K562 (cell line): Measurements from ENCODE around the gene ATP5F1A. TPM values are rescaled to one million over a fixed set of nuclear protein-coding genes. Genes with fewer than 3 reads are reported as not detected.

Experiments
- CXXC5 ChIP-seq: fragments of 250-450 bp; sonication (Bioruptor Pico); IDR thresholded peaks from 2 replicates; pipeline ENCODE4 v1.8.0; 2022; ENCODE audit warnings: inconsistent platforms, mild to moderate bottlenecking, moderate library complexity
- E4F1 ChIP-seq: fragments of 250-450 bp; sonication (Bioruptor Pico); IDR thresholded peaks from 2 replicates; pipeline ENCODE4 v1.5.0; 2021; ENCODE audit warnings: mild to moderate bottlenecking, borderline replicate concordance
- HDAC1 ChIP-seq, 2 experiments: fragments of 450-650 bp; IDR thresholded peaks; 2 replicates each; pipeline ENCODE4 v1.6.1; 2016 to 2017; ENCODE audit warnings: inconsistent platforms in 1 of 2, mild to moderate bottlenecking in 1 of 2, moderate library complexity in 1 of 2
- HNRNPUL1 ChIP-seq: fragments of 200-400 bp; formaldehyde crosslinking; IDR thresholded peaks from 2 replicates; pipeline ENCODE4 v1.6.1; 2017; ENCODE audit warnings: low read length
- JUN ChIP-seq, 2 experiments: sonication (generic) in 1 of 2; formaldehyde crosslinking in 1 of 2; IDR thresholded peaks; 2 replicates each; pipeline versions ENCODE4 v1.6.1 to v1.8.0; 2012 to 2022; ENCODE audit warnings: borderline replicate concordance in 2 of 2, mild to moderate bottlenecking in 2 of 2, improper control_type of control experiment in 1 of 2, low read depth in 1 of 2, low read length in 1 of 2, missing genetic modification reagents in 1 of 2
- MTA2 ChIP-seq: fragments of 450-650 bp; IDR thresholded peaks from 2 replicates; pipeline ENCODE4 v1.6.1; 2016; ENCODE audit warnings: low read depth
- MXI1 ChIP-seq: IDR thresholded peaks from 2 replicates; pipeline ENCODE4 v1.6.1; 2011; ENCODE audit warnings: low read depth, mild to moderate bottlenecking, improper control_type of control experiment, low read length
- NFATC3 ChIP-seq: fragments of 450-650 bp; IDR thresholded peaks from 2 replicates; pipeline ENCODE4 v1.6.1; 2017; ENCODE audit warnings: mild to moderate bottlenecking
- PRDM10 ChIP-seq: fragments of 450-650 bp; IDR thresholded peaks from 2 replicates; pipeline ENCODE4 v1.6.1; 2018; ENCODE audit not compliant: partially characterized antibody
- SLC30A9 ChIP-seq: fragments of 250-450 bp; sonication (Bioruptor Pico); IDR thresholded peaks from 2 replicates; pipeline ENCODE4 v1.8.0; 2022; ENCODE audit warnings: mild to moderate bottlenecking, moderate library complexity
- SP1 ChIP-seq: sonication (generic); formaldehyde crosslinking; IDR thresholded peaks from 2 replicates; pipeline ENCODE4 v1.8.1; 2022; ENCODE audit warnings: mild to moderate bottlenecking, missing genetic modification reagents
- TBL1XR1 ChIP-seq, 2 experiments: IDR thresholded peaks; 2 replicates each; pipeline ENCODE4 v1.6.1; 2012; ENCODE audit warnings: improper control_type of control experiment in 2 of 2, low read length in 2 of 2, mild to moderate bottlenecking in 1 of 2
- TBP ChIP-seq: optimal IDR thresholded peaks from 2 replicates; pipeline ENCODE3; 2011; ENCODE audit warnings: low read depth, low read length, improper control_type of control experiment
- U2AF2 ChIP-seq: fragments of 200-400 bp; formaldehyde crosslinking; optimal IDR thresholded peaks from 2 replicates; pipeline ENCODE3; 2017; ENCODE audit warnings: low read depth, mild to moderate bottlenecking, low read length
- ZNF347 ChIP-seq: fragments of 450-650 bp; formaldehyde crosslinking; IDR thresholded peaks from 2 replicates; pipeline ENCODE4 v1.4.0; 2020; ENCODE audit warnings: low read depth, mild to moderate bottlenecking, moderate library complexity
- ZNF696 ChIP-seq: fragments of 250-450 bp; sonication (Bioruptor Pico); conservative IDR thresholded peaks from 2 replicates; pipeline ENCODE4 v1.4.0; 2020; ENCODE audit warnings: mild to moderate bottlenecking, moderate library complexity
- ZSCAN32 ChIP-seq: fragments of 450-650 bp; formaldehyde crosslinking; IDR thresholded peaks from 2 replicates; pipeline ENCODE4 v1.4.0; 2020; ENCODE audit warnings: mild to moderate bottlenecking, moderate library complexity
- polyA plus RNA-seq, 8 experiments: library from polyadenylated mRNA; depleted of rRNA in 4 of 8; stranded (reverse) in 5 of 8; unstranded in 3 of 8; fragments of >200 nt; fragmentation: Nextera tagmentation in 2 of 8; fragmentation: Illumina TruSeq in 1 of 8; extraction: Ambion mirVana in 2 of 8; extraction: Trizol in 1 of 8; gene quantifications; 2 replicates each; pipeline versions ENCODE4 v1.2.1 to v1.2.3, GENCODE V29; 2011 to 2014; ENCODE audit warnings: inconsistent platforms in 1 of 8, missing spikeins in 1 of 8
- total RNA-seq, 7 experiments: library from RNA; depleted of rRNA in 6 of 7; stranded (reverse); fragments of >200 nt in 6 of 7; fragmentation: Illumina TruSeq in 2 of 7; extraction: Trizol in 2 of 7; gene quantifications; 2 replicates each; pipeline versions ENCODE4 v1.2.1 to v1.2.3, GENCODE V29; 2011 to 2021; ENCODE audit warnings: low replicate concordance in 1 of 7
- TF ChIP-seq, protein P1 (sequence below): fragments of 250-450 bp; sonication (Bioruptor Pico); IDR thresholded peaks from 2 replicates; pipeline ENCODE4 v1.5.0; 2022; ENCODE audit warnings: mild to moderate bottlenecking
- TF ChIP-seq, protein P2 (sequence below): fragments of 450-650 bp; IDR thresholded peaks from 2 replicates; pipeline ENCODE4 v1.6.1; 2016; ENCODE audit warnings: borderline replicate concordance

ATP5F1A gene
- total and polyA plus RNA-seq, 9 of the 15 experiments (the other 6 are each of a cell fraction or from before 2014, with no cell fraction given), result 377 to 762 (median 490) TPM

DNA sequence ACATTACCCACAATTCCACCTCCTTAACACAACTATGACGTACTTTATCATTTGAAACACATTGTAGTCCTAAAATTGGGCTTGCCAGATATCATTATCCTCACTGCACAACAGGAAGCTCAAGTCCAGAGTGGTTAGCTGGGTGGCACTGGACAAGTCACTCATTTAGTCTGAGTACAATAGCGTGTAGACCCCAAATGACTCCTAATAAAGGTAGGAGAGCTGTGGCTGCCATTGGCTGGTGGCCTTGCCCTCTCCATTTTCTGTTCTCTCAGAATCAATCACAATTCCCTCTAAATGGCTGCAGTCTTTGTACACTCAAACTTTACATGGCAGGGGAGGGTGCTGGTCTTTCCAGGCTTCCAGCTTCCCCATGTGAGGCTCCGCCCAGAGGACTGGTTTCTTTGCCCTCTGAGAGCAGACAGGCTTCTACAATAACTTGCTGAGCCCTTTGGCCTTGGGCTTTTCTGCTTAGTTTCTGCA is 37.7 kb downstream of the ATP5F1A start (continued):
- TF ChIP-seq PRDM10, result no peak
- TF ChIP-seq NFATC3, result no peak
- 0 out of 2 replicates have a peak, but pooled peaks have one; percentile 14 for TF ChIP-seq CXXC5 (CRISPR knock-in tag)
- no peak for TF ChIP-seq SP1
- no peak for TF ChIP-seq HNRNPUL1
- TF ChIP-seq E4F1 (CRISPR knock-in tag), result no peak
- TF ChIP-seq, protein P1, sequence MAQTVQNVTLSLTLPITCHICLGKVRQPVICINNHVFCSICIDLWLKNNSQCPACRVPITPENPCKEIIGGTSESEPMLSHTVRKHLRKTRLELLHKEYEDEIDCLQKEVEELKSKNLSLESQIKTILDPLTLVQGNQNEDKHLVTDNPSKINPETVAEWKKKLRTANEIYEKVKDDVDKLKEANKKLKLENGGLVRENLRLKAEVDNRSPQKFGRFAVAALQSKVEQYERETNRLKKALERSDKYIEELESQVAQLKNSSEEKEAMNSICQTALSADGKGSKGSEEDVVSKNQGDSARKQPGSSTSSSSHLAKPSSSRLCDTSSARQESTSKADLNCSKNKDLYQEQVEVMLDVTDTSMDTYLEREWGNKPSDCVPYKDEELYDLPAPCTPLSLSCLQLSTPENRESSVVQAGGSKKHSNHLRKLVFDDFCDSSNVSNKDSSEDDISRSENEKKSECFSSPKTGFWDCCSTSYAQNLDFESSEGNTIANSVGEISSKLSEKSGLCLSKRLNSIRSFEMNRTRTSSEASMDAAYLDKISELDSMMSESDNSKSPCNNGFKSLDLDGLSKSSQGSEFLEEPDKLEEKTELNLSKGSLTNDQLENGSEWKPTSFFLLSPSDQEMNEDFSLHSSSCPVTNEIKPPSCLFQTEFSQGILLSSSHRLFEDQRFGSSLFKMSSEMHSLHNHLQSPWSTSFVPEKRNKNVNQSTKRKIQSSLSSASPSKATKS (CRISPR knock-in tag), result no peak
- peak; percentile 88 for TF ChIP-seq MTA2
- TF ChIP-seq MXI1, result no peak
- no peak for TF ChIP-seq ZNF347 (CRISPR knock-in tag)
- TF ChIP-seq, protein P2, sequence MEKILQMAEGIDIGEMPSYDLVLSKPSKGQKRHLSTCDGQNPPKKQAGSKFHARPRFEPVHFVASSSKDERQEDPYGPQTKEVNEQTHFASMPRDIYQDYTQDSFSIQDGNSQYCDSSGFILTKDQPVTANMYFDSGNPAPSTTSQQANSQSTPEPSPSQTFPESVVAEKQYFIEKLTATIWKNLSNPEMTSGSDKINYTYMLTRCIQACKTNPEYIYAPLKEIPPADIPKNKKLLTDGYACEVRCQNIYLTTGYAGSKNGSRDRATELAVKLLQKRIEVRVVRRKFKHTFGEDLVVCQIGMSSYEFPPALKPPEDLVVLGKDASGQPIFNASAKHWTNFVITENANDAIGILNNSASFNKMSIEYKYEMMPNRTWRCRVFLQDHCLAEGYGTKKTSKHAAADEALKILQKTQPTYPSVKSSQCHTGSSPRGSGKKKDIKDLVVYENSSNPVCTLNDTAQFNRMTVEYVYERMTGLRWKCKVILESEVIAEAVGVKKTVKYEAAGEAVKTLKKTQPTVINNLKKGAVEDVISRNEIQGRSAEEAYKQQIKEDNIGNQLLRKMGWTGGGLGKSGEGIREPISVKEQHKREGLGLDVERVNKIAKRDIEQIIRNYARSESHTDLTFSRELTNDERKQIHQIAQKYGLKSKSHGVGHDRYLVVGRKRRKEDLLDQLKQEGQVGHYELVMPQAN, result no peak
- TF ChIP-seq ZNF696 (CRISPR knock-in tag), result no peak
- TF ChIP-seq TBL1XR1 (IDR thresholded peaks at IDR 0.05; ENCODE audit: low read length in 2 of 2), result no peak
- no peak for TF ChIP-seq HDAC1 (IDR thresholded peaks at IDR 0.05)
- TF ChIP-seq TBP, result peak; percentile 50
- no peak for TF ChIP-seq JUN (IDR thresholded peaks at IDR 0.05; ENCODE audit: borderline replicate concordance, low read depth, low read length)
- no peak for TF ChIP-seq JUN (CRISPR knock-in tag; IDR thresholded peaks at IDR 0.05; ENCODE audit: borderline replicate concordance)
- TF ChIP-seq ZSCAN32, result no peak
- no peak for TF ChIP-seq SLC30A9 (CRISPR knock-in tag)
- no peak for TF ChIP-seq U2AF2
